Cerebellar nuclear complex (tissue), 1 donor: Measurements from ENCODE around the gene TIGD1.

Source experiments
- DNase-seq, 2 experiments: peaks; one replicate each; lab custom pipeline; 2025; lab: John Stamatoyannopoulos, UW

Gene TIGD1

GRCh38 chr2:232550354-232551249 lies at the start of gene TIGD1, which contains the start of gene EIF4E2:
Gene TIGD1, minus strand, starts transcription at chr2:232550557. Its CDS starts 675 bp downstream, at chr2:232549882.
Gene EIF4E2, plus strand, starts transcription at chr2:232550689. Its CDS starts 36 bp downstream, at chr2:232550725.
- DNase-seq: peak in 1 of 2 experiments; percentile 80

DNA sequence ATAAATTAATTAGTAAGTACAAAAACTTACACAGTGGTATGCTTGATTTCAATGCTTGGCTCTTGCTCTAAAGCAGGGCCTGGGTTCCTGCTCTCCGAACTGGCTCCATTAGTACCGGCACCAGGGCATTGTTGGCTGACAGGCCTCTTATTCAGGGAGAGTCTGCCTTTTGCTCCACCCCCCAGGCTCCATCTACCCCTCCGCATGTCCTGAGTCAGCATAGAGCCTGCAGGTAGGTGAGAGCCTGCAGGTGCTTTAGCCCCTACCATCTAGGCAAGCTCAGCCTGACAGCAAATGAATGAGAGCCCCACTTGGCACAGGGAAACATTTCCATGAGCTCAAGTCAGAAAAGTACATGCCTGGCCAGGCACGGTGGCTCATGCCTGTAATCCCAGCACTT lies 47.9 kb upstream of the TIGD1 start:
- DNase-seq: no peak

DNA sequence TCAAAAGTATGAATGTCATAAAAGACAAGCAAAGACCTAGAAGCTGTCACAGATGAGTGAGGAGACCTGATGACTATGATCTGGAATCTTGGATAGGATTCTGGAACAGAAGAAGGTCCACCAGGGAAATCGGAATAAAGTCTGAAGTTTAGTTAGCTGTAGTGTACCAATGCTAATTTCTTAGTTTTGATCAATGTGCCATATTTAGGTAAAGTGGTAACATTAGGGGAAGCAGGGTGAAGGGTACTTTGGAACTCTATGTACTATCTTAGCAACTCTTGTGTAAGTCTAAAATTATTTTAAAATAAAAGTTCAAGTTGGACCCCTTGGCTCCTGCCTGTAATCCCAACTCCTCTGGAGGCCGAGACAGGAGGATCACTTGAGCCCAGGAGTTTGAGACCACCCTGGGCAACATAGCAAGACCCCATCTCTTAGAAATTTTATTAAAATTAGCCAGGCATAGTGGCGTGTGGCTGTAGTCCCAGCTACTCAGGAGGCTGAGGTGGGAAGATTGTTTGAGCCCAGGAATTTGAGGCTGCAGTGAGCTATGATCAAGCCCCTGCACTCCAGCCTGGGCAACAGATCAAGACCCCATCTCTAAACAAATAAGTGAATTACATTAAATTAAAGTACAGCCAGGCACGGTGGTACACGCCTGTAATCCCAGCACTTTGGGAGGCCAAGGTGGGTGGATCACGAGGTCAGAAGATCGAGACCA lies 47.2 kb upstream of the TIGD1 start:
- DNase-seq: no peak

DNA sequence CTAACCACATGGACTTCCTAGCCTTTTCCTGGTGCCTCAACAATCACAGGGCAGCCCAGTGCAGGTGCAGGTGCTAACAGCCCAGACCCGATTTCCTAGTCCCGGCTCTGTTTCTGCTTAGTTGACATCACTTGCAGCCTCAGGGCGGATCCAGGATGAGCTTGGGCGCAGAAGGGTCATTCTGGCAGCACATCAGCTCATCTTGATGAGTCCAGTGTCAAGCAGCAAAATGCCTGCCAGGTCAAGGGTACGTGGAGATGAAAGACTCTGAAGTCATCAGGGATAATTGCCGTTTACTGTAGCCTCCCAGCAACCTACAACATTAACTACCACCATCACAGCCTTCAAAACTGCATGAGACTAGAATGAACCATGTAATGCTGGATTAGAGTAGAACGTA lies 43.6 kb upstream of the TIGD1 start:
- DNase-seq: no peak

DNA sequence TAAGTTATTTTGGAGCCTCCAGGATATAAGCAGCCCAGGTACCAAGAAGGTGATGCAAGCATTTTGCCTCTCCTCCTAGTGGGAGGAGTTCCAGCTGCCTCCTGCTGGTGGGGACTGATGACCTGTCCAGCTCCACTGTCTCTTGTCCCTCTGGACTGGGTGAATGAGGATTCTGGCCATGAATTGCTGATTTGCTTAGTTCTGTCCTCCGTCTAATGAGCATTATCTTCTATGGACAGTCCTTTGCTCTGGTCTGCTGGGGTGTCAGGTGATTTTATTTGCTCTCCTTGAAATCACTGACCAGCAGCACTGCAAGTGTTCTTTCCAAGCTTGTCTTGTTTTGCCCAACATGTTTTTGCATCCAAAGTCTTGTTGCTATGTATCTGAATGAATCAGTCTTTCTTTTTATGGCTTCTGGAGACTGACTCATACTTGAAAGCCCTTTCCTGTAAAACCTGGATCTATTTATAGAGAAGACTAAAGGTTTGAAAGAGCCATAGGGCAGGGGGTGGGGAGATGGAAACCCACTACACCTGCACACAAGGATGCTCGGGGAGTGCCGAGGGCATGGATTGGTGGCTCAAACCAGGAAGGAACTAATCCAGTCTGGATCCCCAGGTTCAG lies 42.5 kb upstream of the TIGD1 start:
- no peak for DNase-seq

- DNase-seq: no peak
These were observed 38.6 kb upstream of the TIGD1 start for GRCh38 chr2:232588680-232589585.

DNA sequence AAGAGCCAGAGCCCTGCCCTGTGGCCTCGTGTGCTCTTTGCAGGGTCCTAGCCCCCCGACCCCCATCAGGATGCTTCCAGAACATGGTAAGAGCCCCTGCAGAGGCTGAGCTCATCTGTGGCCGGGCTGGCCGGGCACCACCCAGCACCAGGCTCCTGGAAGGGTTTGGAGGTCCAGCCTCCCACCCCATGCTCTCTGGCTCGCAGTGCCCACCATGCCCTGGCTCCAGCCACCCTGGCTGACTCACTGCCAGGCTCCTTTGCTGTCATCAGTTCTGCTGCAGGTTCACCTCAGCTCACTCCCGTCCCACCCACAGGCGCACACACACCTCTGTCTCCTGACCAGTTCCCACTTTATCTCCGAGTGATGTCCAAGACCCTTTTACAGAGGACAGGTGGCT lies 37.7 kb upstream of the TIGD1 start:
- DNase-seq: no peak

DNA sequence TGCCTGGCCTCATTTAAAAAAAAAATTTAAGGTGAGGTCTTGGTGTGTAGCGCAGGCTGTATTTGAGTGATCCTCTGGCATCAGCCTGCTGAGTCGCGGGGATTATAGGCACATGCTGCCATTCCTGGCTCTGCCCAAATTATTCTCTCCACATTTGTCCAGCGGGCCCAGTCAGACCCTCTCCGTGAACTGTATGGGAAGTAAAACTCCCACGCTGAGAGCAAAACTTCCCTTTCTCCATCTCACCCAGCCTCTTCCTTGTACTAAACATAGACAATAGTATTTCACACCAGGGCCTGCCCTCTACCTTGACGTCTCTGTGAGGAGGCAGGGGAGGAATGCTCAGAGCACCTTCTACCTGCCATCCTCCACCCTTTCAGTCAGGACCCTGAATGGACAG lies 37.2 kb upstream of the TIGD1 start:
- no peak for DNase-seq

- no peak for DNase-seq
These were observed 36.7 kb upstream of the TIGD1 start for GRCh38 chr2:232586943-232587505.

DNA sequence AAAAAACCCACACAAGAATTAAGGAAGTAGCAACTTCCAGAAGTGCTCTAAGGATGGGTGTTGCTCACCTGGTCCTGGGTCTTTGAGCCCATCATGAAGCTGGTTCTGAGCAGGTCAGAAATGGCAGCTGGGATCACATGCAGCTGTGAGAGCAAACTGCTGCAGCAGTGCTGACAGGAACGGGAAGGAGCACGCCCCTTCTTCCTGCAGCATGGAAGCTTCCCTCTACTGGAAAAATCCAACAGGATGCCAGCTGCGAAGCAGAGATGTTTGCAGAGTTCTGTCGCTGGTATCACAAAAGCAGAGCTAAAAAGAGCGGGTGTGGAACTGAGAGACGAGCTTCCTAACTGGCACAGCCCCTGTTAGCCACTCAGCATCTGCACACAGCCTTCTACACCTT lies 33.9 kb upstream of the TIGD1 start:
- DNase-seq: no peak

DNA sequence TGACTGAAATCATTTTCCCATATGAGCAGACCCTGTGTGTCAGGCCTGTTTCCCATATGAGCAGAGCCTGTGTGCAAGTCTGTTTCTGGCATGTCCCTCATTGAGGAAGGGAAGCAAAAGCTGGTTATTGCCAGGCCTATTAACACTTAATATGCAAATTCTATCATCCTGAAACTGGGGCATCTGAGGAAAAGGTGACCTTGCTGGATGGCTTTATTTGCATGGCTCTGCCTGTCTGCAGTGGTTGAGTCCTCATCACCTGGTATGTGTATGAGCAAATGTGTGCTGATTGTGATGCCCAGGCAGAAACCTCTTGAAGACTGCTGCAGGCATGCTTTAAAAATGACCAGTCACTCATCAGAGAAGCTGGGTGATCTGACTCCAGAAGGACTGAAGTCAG lies 31.4 kb upstream of the TIGD1 start:
- no peak for DNase-seq

GRCh38 chr2:232580648-232580981 lies 30.3 kb upstream of the TIGD1 start:
- no peak for DNase-seq

GRCh38 chr2:232578626-232579025 lies 28.3 kb upstream of the TIGD1 start:
- no peak for DNase-seq

DNA sequence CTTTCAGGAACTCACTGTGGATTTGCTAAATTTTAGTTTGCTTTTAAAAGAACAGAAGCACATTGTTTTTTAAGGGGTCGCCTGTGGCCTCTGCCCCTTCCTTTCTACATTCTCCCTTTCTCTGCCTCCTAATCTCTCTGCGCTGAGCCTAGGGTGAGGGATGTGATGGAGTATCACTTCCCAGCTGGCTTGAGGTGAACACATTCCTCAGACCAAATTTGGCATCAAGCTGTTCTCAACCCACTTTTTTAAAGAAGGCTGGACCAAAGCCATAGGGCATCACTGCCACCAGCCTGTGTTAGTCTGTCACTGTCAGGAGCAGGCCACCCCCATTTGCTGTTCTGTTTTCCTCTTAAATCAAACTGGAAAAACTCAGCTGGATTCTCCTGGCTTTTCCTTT lies 27.5 kb upstream of the TIGD1 start:
- DNase-seq: no peak

GRCh38 chr2:232576995-232577394 lies 26.6 kb upstream of the TIGD1 start:
- DNase-seq: no peak

DNA sequence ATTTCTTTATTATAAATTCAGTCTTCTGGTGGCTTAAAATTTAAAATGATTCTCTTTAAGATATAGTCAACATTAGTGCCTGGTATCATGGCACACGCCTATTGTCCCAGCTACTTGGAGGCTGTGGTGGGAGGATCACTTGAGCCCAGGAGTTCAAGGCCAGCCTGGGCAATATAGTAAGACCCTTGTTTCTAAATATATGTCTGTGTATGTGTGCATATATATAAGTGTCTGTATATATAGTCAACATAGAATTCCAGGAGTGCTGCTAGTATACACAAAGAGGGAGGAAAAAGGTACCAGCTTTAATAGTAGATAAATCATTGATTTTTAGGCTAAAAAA lies 25.0 kb upstream of the TIGD1 start:
- DNase-seq: no peak

- DNase-seq: no peak
These were observed 24.5 kb upstream of the TIGD1 start for GRCh38 chr2:232574674-232575403.

DNA sequence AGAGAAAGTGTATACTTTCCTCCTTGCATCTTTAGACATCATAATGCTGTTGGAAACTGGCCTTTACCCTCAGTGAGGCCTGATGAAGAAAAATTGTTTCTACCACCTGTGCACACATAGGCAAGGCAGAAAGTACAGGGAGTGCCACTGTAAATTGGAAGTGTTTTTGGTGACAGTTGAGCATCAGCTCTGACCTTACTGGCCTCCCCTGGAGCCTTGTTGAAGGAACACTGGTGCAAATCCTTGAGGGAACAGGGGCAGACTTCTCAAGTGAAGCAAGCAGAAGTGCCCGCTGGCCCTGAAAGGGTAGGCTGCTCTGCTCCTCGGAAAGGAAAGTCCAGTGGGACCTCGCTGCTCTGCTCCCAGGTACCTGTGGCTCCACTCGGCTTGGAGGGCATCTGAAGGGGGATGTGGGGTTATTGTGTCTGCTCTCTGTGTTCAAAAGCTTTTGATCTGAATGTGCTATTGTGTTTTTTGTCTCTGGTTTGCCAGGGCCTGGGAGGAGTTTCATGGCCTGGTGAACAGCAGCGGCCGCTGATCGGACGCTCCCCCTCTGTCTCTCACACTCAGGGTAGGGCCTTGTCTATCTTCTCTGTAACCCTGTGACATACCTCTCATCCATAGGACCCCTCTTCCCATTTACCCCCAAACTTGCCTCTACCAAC lies 23.5 kb upstream of the TIGD1 start:
- DNase-seq: no peak

GRCh38 chr2:232573042-232573441 lies 22.7 kb upstream of the TIGD1 start:
- no peak for DNase-seq

DNA sequence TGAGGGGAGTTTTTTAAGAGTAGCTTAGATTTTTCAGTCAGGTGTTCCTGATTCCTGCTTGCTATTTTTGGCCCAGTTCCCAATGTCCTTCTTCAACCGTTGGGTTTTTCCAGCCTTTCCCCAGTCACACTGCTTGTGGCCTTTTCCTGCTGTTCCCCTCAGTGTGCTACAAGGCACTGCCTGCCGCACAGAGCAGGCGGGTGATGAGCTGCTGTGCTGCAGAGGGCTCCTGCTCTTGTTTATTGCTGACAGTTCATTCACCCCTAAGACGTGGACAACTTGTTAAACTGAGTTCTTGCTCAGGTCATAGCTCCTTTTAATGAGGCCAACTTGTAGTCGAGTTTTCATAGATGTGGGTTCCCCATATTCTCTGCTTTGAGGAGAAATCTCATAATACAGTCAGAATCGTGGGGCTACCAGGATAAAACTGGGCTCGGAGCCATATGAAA lies 20.7 kb upstream of the TIGD1 start:
- DNase-seq: no peak
